ENCODE results near the gene CORO2B. TPM values are rescaled to one million over a fixed set of nuclear protein-coding genes. Genes with fewer than 3 reads are reported as not detected.

Gene CORO2B
- total and polyA plus RNA-seq, 2 experiments from 2014 or later: 1.6 to 4.6 TPM

DNA sequence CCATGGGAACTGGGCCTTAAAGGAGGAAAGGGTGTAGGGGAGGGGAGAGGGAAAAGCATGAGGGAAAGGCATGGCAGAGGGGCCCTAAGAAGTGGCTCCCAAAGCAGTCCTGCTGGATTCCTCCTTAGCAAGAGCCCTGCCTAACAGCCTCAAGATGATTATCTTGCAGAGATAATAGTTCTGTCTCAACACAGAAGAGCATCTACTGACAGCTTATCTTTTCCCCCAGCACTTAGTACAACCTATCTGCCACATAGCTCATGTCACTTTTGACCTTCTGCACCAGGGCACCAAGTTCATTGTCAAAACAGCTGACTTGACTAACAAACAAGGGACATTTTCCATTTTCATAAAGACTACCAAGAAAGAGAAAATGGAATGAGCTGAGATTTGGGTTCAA, 155.6 kb downstream of the CORO2B start (continued):
- TF ChIP-seq ZNF462 (CRISPR knock-in tag; IDR thresholded peaks at IDR 0.05) (no peak), ZNF331 (CRISPR knock-in tag; IDR thresholded peaks at IDR 0.05; ENCODE audit: low read depth) (no peak), CTCF (conservative IDR thresholded peaks at IDR 0.05; ENCODE audit: low read depth in 2 of 2) (no peak), EZH2 (IDR thresholded peaks at IDR 0.05; ENCODE audit: low read depth, unreplicated experiment) (no peak), STAT1 (IDR thresholded peaks at IDR 0.05; ENCODE audit: unreplicated experiment) (no peak), ETS1 (IDR thresholded peaks at IDR 0.05) (no peak)

DNA sequence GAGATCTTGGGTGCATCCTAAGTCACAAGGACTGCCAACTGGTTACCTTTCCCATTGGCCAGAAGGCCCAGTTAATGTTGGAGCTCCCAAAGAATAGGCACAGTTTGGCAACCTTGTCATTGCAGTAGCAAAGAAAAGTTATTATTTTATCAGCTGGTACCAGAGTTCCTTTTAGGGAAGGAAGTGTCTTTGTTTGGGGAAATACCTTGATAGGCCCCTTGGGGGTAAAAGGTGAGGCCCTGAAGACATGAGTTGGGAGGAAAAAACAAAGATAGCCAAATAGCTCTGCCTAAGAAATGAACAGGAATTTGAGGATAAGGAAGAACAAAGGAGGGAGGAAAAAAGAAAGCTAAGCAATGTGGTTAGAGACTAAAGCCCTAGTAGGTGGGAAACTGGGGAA, 156.1 kb downstream of the CORO2B start:
- peaks cover 8% of the 10 kb centered on the region for H3K27me3 Mint-ChIP-seq (ENCODE audit: insufficient read depth, low read depth, poor library complexity)
- Histone ChIP-seq H3K4me2 (no peak overlapping the region), H3K36me3 (ENCODE audit: insufficient read depth) (no peaks in the 10 kb centered on the region), H2AFZ (no peak overlapping the region), H3K27ac (ENCODE audit: low read depth) (no peak overlapping the region), H4K20me1 (replicated peaks; ENCODE audit: insufficient read depth) (no peaks in the 10 kb centered on the region), H3K4me1 (ENCODE audit: insufficient read depth) (no peaks in the 10 kb centered on the region), H3K4me3 (no peak overlapping the region), H3F3A (replicated peaks; ENCODE audit: low read depth) (no peaks in the 10 kb centered on the region), H3K27me3 (ENCODE audit: insufficient read depth) (no peaks in the 10 kb centered on the region), H3K9me2 (ENCODE audit: insufficient read depth) (no peaks in the 10 kb centered on the region), H3K79me2 (replicated peaks; ENCODE audit: insufficient read depth) (no peaks in the 10 kb centered on the region)
- peaks cover 8% of the 10 kb centered on the region for H3K4me1 Mint-ChIP-seq
- ATAC-seq (no peak), DNase-seq (ENCODE audit: low spot score) (no peak)
- no peaks in the 10 kb centered on the region for H3K36me3 Mint-ChIP-seq (ENCODE audit: low read depth)
- H3K4me3 Mint-ChIP-seq: no peak overlapping the region
- no peaks in the 10 kb centered on the region for H3K9me3 Mint-ChIP-seq
- no peak overlapping the region for H3K27ac Mint-ChIP-seq
- TF ChIP-seq ETS1 (IDR thresholded peaks at IDR 0.05) (no peak), EZH2 (IDR thresholded peaks at IDR 0.05; ENCODE audit: low read depth, unreplicated experiment) (no peak), ZNF331 (CRISPR knock-in tag; IDR thresholded peaks at IDR 0.05; ENCODE audit: low read depth) (no peak), EZH2phosphoT487 (IDR thresholded peaks at IDR 0.05; ENCODE audit: unreplicated experiment) (no peak), STAT1 (IDR thresholded peaks at IDR 0.05; ENCODE audit: unreplicated experiment) (no peak), CTCF (conservative IDR thresholded peaks at IDR 0.05; ENCODE audit: low read depth in 2 of 2) (no peak)

All from GM23338 (cell line).